GM12801 (cell line): ENCODE data around the gene CYP27A1.

Experiments used
- TF ChIP-seq, protein P1 (sequence below): IDR thresholded peaks from one replicate; pipeline ENCODE4 v1.5.1; 2011; ENCODE audit warnings: control low read depth; ENCODE audit not compliant: insufficient read length; ENCODE audit errors: extremely low read depth

The CYP27A1 gene

DNA sequence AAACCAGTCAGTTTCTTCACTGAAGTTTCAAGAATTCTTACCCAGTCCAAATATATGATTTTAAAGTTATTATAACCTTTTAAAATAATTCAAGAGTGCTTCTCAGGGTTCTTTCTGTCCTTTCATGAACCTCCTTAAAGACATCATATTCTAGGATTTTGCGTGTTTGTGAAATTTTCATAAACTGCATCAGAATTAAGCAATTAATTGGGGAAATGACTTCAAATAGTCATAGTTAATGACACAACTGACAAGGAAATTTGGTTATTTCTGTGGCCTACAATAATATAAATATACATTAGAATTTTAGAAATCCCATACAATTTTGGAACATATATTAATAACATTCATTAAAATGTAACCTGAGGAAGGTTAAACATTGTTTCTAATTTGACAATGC lies 10.5 kb downstream of the CYP27A1 start:
- TF ChIP-seq, protein P1, sequence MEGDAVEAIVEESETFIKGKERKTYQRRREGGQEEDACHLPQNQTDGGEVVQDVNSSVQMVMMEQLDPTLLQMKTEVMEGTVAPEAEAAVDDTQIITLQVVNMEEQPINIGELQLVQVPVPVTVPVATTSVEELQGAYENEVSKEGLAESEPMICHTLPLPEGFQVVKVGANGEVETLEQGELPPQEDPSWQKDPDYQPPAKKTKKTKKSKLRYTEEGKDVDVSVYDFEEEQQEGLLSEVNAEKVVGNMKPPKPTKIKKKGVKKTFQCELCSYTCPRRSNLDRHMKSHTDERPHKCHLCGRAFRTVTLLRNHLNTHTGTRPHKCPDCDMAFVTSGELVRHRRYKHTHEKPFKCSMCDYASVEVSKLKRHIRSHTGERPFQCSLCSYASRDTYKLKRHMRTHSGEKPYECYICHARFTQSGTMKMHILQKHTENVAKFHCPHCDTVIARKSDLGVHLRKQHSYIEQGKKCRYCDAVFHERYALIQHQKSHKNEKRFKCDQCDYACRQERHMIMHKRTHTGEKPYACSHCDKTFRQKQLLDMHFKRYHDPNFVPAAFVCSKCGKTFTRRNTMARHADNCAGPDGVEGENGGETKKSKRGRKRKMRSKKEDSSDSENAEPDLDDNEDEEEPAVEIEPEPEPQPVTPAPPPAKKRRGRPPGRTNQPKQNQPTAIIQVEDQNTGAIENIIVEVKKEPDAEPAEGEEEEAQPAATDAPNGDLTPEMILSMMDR, result no peak

DNA sequence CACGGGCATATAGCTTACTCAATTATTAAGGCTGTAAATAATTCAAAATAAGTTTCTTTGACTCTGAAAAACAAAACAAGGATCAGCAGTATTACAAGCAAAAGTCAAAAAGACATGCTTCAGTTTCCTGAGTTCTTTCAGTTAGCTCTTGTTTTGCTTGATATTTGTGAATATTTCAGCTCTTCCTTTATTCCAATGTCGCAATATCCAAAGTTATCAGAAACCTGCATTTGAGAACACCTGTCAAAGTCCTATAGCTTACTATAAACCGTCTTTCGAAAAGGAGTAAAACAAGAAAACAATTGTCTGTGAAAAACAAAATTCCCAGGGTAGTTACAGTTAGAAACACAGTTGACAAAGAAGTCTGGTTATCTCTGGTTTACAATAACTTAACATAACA lies 14.7 kb downstream of the CYP27A1 start:
- TF ChIP-seq, protein P1, result no peak

DNA sequence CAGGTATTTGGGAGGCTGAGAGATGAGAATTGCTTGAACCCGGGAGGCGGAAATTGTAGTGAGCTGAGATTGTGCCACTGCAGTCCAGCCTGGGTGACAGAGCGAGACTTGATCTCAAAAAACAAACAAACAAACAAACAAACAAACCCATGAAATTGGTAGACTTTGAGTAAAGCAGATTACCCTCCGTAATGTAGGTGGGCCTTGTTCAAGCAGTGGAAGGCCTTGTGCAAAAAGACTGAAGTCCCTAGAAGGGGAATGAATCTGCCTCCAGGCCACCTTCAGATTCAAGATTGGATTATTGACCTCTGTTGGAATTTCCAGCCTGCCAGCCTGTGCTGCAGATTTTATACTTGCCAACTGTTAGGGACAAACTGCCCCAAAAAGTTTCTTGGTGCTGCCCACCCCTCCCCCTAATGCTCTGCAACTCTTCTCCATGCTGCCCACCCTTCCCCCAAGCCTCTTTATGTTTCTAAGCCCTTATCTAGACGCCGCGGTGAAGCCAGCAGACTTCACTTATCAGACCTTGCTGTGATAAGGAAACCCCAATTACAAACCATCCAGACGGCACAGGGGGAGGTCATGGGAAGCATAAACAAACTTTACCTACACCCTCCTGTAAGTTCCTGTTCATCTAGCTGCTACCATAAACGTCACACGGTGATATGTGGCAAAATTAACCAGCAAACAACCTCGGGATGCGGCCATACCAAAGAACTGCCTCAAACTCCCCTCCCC lies 17.0 kb downstream of the CYP27A1 start:
- TF ChIP-seq, protein P1, result no peak

DNA sequence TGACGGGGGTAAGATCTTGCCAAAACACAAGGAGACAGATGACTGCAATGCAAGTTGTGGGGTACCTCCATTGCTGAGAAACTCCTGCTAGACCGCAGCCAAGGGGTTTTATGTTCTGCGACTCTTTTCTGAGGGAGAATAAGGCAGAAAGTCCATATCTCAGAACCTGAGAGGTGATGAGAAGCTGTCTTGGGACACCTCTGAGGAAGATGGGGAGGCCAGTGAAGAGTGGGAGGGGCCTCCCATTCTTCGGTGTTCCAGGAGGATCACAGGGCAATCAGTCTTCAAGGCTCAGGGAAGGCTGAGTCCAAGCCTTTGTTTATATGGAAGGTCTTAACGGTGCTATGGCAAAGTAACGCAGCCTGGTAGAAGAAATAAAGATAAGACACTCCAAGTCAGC lies 18.0 kb downstream of the CYP27A1 start:
- TF ChIP-seq, protein P1, result no peak

DNA sequence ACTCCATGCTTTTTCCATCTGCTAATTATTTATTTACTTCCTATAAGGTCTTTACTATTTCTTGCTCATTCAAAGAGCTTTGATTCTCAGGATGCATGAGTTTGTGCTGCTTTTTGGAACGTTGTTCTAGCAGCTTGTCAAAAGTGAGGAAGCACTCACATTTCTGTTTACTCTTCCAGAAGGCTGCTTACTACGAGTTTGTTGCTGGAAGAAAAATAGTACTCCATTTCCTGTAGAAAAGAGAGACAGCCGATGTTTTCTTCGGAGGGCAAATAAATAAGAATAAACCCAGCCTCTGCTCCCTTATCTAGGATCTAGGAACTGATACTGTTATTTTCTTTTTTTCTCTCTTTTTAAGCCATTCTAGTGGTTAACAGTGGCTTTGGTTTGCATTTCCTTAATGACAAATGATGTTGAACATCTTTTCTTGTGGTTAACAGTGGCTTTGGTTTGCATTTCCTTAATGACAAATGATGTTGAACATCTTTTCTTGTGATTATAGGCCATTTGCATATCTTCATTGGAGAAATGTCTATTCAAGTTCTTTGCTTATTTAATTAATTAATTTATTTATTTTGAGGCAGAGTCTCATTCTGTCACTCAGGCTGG lies 20.5 kb downstream of the CYP27A1 start:
- TF ChIP-seq, protein P1, result no peak

DNA sequence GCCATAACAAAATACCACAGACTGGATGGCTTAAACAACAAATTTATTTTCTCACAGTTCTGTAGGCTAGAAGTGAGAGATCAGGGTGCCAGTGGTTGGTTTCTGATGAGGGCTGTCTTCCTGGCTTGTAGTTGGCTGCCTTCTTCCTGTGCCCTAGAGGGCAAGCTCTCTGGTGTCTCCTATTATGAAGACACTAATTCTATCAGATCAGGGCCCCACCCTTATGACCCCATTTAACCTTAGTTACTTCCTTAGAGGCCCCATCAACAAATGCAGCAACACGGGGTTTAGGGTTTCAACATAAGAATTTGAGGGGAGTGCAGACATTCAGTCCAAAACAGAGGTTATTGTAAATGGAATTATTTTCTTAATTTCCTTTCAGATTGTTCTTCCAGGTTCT lies 22.9 kb downstream of the CYP27A1 start:
- TF ChIP-seq, protein P1, result no peak

DNA sequence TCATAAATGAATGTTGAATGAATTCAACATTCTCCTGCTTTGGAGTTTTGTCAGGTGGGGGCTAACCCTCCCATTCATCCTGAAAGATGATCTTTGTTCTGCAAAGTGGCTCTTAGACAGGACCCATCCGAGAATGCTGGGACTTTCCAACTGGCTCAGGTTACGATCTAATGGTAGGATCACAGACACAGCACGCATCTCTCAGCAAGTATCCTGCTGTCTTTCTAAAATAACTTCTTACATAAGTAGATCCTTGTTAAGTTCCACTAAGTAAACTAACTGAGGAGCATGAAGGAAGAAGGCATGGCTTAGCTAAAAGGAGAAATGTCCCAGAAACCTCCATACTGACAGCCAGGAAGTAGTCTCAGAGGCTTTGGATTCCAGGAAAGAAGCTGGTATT lies 23.7 kb downstream of the CYP27A1 start:
- TF ChIP-seq, protein P1, result no peak
